WTC11 (cell line): Measurements from ENCODE around the gene PLEKHO2.

Source experiments
- ATF1 ChIP-seq: sonication (generic); formaldehyde crosslinking; IDR thresholded peaks from 2 replicates; pipeline ENCODE4 v1.8.1; 2023; ENCODE audit warnings: mild to moderate bottlenecking, moderate library complexity, missing genetic modification reagents
- ATF3 ChIP-seq: sonication (generic); formaldehyde crosslinking; conservative IDR thresholded peaks from 2 replicates; pipeline ENCODE4 v1.8.1; 2022; ENCODE audit warnings: mild to moderate bottlenecking, missing genetic modification reagents
- TF ChIP-seq, protein P1 (sequence below): sonication (generic); formaldehyde crosslinking; IDR thresholded peaks from 2 replicates; pipeline ENCODE4 v1.8.0; 2022; ENCODE audit warnings: mild to moderate bottlenecking, missing genetic modification reagents
- TF ChIP-seq, protein P2 (sequence below): fragments of 200-600 bp; IDR thresholded peaks from 2 replicates; pipeline ENCODE4 v1.8.0; 2022; ENCODE audit warnings: antibody characterized with exemption
- TF ChIP-seq, protein P3 (sequence below): fragments of 250-450 bp; sonication (Bioruptor Pico); IDR thresholded peaks from 2 replicates; pipeline ENCODE4 v1.9.0; 2021; ENCODE audit warnings: mild to moderate bottlenecking, borderline replicate concordance

- TF ChIP-seq, protein P1, sequence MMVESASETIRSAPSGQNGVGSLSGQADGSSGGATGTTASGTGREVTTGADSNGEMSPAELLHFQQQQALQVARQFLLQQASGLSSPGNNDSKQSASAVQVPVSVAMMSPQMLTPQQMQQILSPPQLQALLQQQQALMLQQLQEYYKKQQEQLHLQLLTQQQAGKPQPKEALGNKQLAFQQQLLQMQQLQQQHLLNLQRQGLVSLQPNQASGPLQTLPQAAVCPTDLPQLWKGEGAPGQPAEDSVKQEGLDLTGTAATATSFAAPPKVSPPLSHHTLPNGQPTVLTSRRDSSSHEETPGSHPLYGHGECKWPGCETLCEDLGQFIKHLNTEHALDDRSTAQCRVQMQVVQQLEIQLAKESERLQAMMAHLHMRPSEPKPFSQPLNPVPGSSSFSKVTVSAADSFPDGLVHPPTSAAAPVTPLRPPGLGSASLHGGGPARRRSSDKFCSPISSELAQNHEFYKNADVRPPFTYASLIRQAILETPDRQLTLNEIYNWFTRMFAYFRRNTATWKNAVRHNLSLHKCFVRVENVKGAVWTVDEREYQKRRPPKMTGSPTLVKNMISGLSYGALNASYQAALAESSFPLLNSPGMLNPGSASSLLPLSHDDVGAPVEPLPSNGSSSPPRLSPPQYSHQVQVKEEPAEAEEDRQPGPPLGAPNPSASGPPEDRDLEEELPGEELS: no peak
- TF ChIP-seq ATF1 (CRISPR knock-in tag) (no peak), ATF3 (no peak)
- TF ChIP-seq, protein P2, sequence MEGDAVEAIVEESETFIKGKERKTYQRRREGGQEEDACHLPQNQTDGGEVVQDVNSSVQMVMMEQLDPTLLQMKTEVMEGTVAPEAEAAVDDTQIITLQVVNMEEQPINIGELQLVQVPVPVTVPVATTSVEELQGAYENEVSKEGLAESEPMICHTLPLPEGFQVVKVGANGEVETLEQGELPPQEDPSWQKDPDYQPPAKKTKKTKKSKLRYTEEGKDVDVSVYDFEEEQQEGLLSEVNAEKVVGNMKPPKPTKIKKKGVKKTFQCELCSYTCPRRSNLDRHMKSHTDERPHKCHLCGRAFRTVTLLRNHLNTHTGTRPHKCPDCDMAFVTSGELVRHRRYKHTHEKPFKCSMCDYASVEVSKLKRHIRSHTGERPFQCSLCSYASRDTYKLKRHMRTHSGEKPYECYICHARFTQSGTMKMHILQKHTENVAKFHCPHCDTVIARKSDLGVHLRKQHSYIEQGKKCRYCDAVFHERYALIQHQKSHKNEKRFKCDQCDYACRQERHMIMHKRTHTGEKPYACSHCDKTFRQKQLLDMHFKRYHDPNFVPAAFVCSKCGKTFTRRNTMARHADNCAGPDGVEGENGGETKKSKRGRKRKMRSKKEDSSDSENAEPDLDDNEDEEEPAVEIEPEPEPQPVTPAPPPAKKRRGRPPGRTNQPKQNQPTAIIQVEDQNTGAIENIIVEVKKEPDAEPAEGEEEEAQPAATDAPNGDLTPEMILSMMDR: no peak
- TF ChIP-seq, protein P3, sequence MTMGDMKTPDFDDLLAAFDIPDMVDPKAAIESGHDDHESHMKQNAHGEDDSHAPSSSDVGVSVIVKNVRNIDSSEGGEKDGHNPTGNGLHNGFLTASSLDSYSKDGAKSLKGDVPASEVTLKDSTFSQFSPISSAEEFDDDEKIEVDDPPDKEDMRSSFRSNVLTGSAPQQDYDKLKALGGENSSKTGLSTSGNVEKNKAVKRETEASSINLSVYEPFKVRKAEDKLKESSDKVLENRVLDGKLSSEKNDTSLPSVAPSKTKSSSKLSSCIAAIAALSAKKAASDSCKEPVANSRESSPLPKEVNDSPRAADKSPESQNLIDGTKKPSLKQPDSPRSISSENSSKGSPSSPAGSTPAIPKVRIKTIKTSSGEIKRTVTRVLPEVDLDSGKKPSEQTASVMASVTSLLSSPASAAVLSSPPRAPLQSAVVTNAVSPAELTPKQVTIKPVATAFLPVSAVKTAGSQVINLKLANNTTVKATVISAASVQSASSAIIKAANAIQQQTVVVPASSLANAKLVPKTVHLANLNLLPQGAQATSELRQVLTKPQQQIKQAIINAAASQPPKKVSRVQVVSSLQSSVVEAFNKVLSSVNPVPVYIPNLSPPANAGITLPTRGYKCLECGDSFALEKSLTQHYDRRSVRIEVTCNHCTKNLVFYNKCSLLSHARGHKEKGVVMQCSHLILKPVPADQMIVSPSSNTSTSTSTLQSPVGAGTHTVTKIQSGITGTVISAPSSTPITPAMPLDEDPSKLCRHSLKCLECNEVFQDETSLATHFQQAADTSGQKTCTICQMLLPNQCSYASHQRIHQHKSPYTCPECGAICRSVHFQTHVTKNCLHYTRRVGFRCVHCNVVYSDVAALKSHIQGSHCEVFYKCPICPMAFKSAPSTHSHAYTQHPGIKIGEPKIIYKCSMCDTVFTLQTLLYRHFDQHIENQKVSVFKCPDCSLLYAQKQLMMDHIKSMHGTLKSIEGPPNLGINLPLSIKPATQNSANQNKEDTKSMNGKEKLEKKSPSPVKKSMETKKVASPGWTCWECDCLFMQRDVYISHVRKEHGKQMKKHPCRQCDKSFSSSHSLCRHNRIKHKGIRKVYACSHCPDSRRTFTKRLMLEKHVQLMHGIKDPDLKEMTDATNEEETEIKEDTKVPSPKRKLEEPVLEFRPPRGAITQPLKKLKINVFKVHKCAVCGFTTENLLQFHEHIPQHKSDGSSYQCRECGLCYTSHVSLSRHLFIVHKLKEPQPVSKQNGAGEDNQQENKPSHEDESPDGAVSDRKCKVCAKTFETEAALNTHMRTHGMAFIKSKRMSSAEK (CRISPR knock-in tag): no peak
Observed at GRCh38 chr15:64888336-64888735, 46.6 kb downstream of the PLEKHO2 start.
